ENCODE results near the gene MCM5.
A peak's percentile ranks its signal among the peaks of the same experiment; 100 is the strongest.

The MCM5 gene

DNA sequence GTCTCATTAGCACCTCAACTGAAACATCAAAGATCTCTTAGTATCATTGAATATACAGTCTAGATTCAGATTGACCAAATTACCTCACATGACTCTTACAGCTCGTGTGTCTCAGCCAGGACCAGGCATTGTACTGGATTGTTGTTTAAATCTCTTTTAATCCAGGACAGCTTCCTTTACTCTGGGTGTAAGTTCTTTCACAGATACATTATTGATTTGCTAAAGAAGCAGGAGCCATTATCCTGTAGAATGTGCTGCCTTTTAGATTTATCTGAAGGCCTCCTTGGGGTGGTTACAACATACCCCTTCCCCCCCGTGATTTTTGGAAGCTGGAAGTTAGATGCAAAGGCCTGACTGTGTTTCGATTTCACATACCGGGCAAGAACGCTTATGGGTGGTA lies 4.2 kb downstream of the MCM5 start:
- DNase-seq: no peak

DNA sequence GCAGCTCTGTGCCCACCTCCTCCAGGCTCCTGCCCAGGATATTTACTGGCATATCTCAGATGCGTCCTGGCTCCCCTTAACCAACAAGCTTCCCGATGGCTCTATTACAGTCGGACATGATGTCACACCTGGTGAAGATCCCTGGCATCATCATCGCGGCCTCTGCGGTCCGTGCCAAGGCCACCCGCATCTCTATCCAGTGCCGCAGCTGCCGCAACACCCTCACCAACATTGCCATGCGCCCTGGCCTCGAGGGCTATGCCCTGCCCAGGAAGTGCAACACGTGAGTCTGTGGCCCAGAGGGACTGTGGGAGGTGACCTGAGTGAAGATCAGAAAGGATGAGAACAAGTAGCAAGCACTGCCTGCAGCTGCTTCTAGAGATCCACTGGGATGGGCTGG lies 6.5 kb downstream of the MCM5 start:
- no peak for DNase-seq

DNA sequence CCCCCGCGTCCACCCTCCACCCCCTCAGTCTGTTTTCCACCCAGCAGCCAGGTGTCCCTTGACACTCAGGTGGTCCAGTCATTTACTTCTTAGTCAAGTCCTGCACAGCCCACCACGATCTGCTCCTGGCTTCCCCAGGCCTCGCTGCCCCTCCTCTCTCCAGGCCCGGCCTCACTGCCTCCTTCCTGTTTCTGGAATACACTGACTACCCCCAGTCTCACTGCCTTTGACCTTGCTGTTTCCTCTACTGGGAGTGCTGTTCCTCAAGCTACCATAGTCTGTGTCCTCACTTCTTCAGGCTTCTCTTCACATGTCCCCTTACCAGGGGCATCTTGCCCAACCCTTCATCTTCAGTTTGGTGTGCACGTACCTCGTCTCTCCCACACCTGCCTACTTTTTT lies 7.4 kb downstream of the MCM5 start:
- DNase-seq: no peak

DNA sequence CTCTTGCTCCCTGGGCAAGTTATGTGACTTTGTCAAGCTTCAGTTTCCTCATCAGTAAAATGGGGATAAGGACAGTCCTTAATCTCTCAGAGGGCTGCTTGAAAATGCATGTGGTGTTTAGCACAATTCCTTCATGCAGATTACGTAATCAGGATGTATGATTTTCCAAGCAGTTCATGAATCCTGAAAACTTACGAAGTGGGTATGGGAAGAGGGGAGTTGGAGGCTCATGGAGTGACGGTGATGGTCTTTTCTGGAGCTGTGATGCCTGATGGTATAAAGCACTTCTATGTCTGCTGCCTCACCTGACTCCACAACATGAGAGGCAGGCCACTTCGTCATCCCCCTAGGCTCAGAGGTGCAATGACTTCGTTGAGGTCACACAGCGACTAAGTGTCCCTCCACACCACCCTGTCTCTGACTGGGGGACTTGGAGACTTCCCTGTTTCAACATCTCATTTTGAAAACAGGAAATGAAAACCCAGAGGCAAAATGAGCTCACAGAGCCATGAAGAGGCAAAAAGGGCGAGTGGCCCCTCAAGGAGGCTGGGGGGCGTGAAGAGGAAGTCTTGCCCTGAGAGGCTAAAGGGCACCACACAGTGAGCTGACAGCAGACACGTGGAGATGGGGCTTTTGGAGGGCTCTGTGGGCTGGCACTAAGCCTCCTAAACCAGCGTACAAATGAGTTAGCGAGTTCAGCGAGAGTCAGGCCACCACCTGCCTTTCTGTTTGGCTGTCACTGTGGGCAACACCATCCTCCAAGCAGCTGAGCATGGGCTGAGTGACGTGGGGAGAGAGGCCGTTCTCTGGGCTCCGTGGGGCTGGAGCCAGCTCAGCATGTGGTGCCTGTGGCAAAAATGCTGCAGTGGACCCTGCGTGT lies 10.1 kb downstream of the MCM5 start:
- no peak for DNase-seq

DNA sequence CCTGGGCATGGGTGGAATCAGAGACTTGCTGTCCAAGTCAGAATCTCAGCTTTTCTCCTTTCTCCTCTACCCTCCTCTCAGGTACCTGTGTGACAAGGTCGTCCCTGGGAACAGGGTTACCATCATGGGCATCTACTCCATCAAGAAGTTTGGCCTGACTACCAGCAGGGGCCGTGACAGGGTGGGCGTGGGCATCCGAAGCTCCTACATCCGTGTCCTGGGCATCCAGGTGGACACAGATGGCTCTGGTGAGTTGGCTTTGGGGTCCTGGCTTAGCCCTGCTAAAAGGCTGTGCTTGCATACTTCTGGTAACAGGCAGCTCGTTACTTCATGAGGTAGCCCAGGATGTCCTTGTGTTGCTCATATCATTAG lies 10.7 kb downstream of the MCM5 start:
- DNase-seq: no peak

DNA sequence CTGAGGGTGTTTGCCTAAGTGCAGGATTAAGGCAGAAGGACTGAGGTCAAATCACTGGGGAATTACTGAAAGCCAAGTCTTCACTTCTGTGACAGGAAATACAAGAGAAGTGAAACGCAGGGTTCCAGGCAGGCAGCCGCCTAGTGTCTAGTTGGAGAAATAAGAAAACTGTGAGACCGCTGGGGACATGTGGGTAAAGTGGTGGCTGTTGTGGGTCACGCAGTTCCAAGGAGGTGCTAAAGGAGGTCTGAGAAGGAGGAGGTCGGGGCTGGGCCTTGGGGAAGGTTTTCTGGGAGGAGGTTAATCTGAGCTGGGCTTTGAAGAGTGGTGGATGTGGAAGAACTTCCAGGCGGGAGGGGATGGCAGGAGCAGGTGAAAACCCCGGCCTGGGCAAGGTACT lies 11.2 kb downstream of the MCM5 start:
- DNase-seq: no peak

DNA sequence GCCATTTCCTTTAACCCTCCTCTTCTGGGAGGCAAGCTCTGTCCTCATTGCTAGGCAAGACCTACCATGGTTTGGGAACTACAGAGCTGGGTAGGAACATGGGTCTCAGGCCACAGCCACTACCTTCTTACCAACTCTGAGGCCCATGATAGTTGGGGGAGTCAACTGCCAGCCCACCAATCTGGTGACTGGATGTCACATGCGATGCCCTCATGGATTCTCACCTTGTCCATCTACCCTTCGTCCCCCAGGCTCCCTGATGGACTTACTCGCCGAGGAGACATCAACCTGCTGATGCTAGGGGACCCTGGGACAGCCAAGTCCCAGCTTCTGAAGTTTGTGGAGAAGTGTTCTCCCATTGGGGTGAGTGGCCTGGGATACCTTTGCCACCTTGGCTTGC lies 13.7 kb downstream of the MCM5 start:
- no peak for DNase-seq

DNA sequence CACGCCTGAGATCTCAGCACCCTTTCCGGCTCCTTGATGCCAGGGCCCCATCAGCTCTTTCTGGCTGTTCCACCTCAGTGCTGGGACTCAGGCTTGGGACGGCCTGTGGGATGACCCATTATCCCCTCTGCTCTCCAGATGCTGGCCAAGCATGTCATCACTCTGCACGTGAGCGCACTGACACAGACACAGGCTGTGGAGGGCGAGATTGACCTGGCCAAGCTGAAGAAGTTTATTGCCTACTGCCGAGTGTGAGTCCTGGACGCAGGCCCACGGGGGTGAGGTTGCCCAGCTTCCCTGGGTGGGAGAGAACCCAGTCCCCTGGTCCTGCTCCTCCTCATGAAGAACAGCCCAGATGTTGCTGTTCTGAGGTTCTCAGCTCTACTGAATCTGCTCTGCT lies 17.7 kb downstream of the MCM5 start:
- DNase-seq: no peak

DNA sequence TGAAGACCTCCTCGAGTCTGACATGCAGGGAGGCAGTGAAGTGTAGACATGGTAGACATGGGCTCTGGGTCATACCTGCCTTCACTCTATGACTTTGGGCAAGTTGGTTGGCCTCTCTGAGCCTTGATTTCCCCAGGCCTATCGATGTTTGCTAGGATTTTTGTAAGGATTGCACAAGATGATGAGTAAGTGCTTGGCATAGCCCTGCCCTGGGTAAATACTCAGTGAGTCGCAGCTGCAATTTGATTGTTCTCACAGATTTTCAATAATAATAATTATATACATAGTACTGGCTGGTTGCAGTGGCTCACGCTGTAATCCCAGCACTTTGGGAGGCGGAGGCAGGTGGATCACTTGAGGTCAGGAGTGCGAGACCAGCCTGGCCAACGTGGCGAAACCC lies 18.1 kb downstream of the MCM5 start:
- DNase-seq: no peak

DNA sequence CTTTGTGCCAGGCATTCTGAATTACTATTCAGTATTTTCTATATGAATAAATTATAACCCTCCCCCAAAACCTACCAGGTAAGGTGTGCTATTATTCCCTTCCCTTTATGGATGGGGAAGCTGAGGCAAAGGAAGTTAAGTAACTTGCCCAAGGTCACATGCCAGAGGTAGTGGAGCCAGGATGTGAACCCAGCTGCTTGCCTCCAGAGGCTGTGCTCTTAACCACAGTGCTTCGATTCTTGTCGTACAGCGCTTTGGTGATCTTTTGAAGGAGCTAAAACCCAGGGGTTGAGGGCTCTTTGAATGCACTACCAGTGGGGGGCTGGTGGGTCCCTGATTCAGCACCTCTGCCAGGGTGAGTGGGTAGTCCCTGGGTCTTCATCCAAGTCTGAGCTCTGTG lies 18.8 kb downstream of the MCM5 start:
- no peak for DNase-seq

DNA sequence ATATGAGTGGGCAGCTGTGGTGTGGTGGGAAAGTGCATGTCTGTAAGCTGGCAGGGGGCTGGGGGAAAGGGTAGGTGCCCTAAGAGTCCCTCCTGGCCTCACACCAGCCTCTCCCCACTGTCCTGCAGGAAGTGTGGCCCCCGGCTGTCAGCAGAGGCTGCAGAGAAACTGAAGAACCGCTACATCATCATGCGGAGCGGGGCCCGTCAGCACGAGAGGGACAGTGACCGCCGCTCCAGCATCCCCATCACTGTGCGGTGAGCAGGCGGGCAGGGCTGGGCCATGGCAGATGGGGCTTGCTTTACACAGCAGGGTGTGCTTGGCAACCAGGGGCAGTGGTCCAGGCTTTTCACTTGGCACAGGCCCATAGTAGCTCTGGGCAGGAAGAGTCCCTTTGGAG lies 19.8 kb downstream of the MCM5 start:
- no peak for DNase-seq

DNA sequence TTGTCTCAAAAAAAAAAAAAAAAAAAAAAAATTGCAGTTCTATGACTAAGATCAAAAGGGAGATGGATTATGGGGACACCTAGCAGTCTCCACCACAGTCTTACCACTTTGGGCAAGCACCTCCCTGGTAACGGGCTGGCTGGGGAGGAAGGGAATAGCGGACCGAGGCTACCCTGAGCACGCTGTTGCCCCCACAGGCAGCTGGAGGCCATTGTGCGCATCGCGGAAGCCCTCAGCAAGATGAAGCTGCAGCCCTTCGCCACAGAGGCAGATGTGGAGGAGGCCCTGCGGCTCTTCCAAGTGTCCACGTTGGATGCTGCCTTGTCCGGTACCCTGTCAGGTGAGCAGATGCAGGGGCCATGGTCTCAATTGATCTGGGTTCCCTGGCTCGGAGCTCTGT lies 21.2 kb downstream of the MCM5 start:
- peak; percentile 12 for DNase-seq

DNA sequence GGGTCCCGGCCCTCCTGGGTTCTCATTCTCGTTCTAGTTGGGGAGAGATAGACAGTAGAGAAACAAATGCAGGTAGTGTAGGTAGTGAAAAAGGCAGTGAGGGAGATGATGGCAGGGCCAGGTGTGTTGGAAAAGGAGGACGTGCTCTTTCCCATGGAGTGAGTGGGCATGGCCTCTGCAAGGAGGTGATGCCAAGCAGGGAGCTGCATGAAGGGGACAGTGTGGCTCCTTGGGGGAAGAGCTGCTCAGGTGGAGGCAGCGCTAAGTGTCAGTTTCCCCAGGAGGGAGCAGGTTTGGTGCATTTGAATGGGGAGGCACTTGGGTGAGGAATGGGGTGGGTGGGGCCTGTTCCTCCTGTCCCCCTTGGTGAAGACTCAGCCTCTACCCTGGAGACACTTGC lies 22.2 kb downstream of the MCM5 start:
- no peak for DNase-seq

DNA sequence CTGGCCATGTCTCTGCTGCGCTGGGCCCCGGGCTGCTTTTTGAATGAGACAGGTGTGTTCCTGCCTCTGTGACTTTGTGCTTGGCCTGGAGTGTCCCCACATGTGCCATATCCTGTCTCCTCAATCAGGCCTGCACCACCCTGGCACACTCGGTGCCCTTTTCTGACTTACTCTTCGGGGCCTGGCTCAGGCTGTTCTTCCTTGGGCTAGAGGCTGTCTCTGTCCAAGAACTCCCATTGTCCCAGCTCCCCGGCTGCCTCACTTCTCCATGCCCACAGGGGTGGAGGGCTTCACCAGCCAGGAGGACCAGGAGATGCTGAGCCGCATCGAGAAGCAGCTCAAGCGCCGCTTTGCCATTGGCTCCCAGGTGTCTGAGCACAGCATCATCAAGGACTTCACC lies 23.0 kb downstream of the MCM5 start:
- DNase-seq: no peak

DNA sequence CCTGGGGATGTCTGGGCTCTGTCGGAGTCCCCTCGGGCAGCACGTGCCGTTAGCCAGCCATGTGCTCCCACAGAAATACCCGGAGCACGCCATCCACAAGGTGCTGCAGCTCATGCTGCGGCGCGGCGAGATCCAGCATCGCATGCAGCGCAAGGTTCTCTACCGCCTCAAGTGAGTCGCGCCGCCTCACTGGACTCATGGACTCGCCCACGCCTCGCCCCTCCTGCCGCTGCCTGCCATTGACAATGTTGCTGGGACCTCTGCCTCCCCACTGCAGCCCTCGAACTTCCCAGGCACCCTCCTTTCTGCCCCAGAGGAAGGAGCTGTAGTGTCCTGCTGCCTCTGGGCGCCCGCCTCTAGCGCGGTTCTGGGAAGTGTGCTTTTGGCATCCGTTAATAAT lies 24.1 kb downstream of the MCM5 start:
- no peak for DNase-seq

DNA sequence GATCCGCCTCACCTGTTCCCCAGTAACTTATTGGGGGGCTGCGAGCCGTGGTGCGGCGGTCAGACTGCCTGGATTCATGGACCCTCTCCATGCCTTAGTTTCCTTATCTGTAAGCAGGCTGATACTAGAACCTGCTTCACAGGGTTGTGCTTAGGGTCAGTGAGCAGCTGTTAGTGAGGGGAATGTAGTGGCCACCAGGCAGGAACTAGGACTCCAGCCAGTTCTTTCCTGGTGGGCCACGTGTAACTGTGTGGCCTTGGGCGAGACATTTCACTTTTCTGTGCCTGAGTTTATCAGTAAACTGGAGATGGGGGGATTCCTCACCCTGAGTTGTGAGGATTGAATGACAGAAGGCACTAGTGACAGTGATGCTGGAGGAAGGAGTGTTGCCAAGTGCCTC lies 24.8 kb downstream of the MCM5 start:
- no peak for DNase-seq

DNA sequence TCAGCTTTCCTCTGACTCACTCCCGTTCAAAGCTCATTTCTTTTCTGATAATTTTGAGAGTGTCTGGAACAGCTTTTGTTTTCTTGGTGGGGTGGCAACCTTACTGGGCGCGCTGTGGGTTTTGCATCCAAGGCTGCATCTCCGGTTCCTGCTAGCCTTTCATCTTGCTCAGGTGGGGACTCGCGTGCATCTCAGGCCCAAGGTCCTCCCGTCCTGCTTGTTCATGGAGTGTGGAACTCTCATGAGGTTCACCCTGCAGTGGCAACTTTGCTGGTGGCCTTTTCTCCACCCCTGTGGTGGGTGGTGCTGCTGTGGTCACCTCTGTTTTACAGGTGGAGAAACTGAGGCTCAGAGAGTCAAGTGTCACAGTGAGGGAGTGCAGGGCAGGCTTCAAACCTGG lies 25.6 kb downstream of the MCM5 start:
- no peak for DNase-seq

DNA sequence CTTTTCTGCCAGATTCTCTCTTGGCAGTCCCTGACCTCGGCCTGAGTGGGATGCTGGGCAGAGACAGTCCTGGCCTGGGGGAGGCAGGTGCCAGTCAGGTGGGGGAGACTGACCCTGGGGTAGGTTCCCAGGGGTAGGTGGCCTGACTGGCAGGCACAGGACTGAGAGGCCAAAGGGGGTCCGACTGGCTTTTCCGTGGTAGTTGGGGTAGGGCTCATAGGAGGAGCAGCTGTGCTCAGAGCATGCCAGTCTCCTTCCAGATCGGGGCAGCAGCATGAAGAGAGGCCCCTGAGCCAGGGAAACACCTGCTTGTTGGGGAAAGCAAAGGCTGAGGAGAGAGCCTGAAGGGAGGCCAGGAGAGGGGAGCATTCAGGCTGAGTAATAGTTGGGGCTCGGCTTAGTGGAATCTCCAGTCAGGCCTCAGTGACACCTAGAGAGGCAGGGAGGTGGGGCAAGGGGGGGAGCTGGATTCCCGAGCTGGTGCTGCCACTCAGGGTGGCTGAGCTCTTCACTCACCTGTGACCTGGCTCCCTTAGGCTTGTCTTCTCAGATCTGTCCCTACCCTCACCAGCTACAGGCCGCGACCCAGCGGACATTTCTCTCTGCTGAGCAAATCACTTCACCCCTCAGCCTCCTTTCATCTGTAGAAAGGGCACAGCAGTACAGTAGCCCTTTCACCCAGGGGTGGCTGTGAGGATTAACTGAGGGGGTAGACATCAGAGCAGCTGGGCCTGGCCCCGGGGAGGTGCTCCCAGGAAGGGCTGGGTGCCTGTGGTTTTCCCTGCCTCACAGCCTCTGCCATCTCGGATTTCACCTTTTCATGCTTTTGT lies 26.2 kb downstream of the MCM5 start:
- peak; percentile 31 for DNase-seq

DNA sequence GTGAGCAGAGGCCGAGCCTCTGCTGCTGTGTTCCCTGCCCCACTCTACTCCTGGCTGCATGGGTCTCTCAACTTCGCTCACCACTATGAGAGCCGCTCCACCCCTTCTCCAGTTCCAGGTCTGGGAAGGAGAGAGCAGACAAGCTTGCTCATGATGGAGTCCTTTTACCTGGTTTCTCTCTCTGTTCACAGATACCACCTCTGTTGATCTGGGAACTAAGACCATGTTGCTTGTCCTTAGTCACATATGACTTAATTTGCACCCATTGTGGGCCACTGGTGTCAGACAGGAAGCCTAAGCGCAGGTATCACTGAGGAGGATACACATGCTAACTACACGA lies 26.8 kb downstream of the MCM5 start:
- DNase-seq: no peak

DNA sequence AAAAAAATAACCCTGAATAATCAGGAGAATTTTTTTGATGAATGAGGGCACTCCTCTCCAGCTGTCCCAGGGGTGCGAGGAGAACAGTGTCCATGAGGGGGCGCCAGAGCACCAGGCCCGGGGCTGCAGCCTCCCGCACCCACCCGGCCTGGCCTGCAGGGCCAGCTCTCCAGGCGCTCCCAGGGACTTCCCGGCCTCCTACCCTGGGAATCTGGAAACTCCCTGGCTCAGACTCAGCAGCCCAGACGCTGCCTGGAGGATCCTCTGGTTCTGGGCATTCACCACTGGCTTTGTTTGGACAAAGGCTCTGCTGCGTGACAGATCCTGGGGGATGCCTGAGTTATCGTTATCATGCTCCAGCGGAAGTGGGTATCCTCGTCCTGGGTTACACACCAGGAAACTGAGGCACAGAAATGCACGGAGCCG lies 31.0 kb downstream of the MCM5 start:
- peak; percentile 64 for DNase-seq

DNA sequence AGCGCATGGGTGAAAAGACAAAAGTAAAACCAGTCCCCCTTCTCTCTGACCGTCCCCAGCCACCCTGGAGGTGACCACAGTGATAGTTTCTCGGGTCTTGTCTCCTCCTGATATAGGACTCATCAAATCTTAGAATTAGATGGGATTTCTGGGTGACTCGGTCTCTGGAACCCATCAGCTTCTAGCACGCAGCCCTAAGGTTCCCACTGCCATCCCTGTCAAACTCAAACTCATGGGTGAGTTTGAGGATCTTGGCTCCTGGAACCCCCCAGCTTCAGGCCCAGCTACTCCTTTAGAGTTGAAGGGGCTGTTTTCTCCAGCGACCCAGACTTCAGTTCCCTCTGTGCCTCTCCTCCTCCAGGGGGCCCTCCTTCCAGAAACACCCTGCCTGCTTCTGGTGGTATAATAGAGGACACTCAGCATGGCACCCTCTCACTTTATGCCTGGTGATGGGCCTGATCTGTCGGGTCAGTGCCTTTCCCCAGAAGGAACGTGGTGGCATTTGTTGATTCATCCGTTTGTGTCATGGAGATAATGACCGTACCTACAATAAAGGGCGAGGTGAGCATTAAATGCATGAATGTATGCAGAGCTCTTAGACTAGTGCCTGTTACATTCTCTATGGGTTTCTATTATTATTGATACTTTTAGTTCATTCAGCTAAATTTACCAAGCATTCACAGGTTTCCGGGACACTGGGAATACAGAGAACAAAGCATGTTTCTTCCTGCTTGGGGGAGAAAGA lies 31.7 kb downstream of the MCM5 start:
- DNase-seq: no peak

DNA sequence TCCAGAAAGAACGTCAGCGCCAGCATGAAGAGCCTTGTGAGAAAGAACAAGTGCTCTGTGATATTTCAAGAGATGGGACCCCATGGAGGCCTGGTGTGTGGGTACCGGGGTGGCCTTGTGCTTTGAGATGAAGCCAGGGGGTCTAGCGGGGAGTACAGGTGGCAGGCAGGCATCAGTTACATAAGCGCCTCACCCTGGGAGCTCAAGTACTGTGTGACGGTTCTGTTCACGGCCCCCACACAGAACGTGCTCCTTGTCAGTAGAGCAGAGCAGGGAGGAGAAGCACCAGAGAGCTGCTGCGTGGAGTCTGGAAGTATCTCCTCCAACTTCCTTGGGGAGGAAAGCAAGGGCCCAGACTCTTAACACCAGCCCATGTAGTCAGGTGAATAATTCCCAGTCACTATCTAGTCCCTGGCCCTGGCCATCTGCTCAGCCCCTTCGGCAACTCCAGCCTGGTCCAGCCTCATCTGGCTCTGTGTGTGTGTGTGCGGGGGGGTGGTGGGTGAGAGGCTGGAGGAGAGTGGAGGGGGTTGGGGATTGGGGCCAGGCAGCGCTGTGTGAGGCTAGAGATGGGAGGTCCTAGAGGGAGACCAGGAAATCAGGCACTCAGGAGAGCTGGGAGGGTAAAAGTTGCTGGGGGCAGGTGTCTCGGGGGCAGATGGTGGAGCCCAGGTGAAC lies 32.4 kb downstream of the MCM5 start:
- no peak for DNase-seq

DNA sequence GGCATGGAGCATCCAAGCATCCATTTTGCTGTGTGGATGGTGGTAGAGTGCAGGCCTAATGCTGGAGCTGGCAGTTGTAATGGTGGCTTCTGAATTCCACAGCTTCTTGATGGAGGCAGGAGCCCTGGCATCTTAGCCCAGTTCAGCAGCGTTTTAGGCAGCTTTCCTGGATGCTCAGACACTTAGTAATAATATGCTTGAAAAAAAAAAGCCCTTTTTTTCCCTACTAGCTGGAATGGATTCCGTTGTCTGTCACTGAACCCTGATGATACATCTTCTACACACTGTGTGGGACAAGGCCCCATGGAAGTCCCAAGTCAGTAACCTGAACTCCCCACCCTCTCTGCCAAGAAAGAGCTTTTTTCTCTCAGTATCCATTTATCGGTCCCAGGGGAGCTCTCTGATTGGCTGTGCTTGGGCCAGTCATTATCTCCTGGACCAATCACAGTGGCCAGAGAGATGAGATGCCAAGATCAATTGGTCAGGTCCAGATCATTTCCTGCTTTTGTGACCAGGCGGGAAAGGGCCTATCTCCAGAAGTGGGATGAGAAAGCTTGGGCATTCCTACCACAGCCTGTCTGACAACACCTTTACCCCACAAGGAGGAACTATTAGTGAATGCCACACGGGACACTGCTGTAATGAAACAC lies 34.2 kb downstream of the MCM5 start:
- peak; percentile 15 for DNase-seq

Measured in NCI-H82 (cell line).